OCI-M2 (cell line): ENCODE data around the gene ZNF571.

Experiments
- DNase-seq: peaks from one replicate; lab custom pipeline; 2025; ENCODE audit not compliant: unreplicated experiment; lab: John Stamatoyannopoulos, UW

ZNF571 gene

DNA sequence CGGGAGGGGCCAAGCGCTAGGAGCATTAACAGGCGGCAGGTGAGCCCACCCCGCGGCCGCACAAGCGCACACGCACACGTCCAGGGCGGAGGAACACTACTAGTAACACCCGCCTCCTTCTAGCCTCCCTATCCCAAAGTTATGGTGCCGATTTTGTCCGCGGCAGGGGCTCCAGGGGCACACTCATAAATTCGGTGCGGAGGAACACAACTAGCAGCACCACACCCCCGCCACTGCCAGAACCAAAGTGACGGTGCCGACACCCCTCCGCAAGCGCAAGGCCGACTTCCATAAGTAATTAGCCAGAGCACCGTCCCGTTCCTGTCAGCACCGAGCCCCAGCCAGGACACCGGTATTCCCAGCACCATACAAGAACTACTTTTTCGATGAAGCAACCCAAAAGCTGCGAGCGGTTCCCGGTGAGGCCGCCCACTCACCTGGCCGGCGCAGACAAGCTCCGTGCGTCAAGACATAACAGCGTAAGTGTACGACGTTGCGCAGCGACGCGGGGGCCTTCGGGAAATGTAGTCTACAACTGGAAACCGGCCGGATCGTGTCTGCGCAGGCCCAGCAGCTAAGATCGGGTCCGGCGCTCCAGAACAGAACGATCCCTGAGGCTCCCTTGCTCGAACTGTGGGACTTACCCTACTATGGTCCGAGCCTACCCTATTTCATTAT is at the start of gene ZNF571, which contains the start of gene ZNF540:
Gene ZNF571, minus strand, starts transcription at position 489 of the 678 bp plus-strand sequence. CDS start 8,116 bp downstream, outside the sequence.
Gene ZNF540, plus strand, starts transcription at position 573 of the 678 bp plus-strand sequence. CDS start 3,572 bp downstream, outside the sequence.
- DNase-seq, result peak; percentile 99

DNA sequence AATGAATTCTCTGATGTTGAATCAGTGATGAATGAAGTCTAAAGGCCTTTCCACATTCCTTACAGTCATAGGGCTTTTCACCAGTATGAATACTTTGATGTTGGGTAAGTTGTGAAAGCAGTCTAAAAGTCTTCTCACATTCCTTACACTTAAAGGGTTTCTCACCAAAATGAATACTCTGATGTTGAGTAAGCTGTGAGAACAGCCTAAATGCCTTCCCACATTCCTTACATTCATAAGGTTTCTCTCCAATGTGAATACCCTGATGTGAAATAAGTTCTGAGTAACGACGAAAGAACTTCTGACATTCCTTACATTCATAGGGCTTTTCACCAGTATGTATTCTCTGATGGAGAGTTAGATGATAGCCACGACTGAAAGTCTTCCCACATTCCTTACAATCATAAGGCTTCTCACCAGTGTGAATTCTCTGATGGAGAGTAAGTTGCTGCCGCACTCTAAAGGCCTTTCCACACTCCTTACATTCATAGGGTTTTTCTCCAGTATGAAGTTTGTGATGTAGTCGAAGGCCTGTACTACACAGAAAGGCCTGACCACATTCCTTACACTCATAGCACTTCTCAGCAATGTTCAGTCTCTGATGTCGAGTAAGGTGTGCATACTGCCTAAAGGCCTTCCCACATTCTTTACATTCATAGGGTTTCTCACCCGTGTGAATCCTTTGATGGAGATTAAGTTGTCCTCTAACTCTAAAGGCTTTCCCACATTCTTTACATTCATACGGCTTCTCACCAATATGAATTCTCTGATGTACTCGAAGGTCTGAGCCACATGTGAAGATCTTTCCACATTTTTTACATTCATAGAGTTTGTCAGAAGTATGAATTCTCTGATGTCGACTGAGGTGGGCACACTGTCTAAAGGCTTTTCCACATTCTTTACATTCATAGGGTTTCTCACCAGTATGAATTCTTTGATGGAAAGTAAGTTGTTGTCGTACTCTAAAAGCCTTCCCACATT is 40.8 kb upstream of the ZNF571 start:
- DNase-seq, result no peak

DNA sequence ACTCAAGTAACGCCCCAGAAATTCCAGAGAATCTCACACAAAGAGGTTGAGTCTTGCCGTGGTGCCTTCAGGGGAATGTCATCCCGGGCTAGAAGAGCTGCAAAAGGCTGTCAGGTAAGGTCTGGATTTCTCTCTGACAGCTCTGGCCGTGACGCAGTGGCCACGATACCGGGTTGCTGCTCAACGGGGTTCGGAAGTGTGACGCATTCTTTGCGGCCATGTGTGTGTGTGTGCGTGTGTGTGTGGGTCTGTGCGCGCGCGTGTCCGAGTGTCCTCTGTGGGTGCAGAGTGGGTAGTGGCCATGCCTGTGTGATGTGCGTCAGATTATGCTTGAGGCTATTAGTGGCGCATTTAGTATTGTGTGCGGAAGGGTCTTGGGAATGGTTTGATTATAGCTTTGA is 390 bp upstream of the ZNF571 start:
- DNase-seq, result no peak

DNA sequence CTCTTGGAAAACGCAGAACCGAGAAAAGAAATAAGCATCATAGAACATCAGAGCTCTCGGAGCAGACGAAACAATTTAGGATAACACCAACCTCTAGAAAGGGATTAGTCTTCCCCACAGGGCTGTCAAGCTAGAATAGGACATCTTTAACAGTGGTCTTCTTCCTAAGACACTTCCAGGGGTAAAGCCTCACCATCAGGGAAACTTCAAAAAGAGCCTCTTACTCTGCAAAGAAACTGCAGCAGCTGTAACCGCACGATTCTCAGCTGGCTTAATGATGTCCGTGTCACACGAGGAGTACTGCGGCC is 642 bp downstream of the ZNF571 start:
- DNase-seq, result peak; percentile 98

DNA sequence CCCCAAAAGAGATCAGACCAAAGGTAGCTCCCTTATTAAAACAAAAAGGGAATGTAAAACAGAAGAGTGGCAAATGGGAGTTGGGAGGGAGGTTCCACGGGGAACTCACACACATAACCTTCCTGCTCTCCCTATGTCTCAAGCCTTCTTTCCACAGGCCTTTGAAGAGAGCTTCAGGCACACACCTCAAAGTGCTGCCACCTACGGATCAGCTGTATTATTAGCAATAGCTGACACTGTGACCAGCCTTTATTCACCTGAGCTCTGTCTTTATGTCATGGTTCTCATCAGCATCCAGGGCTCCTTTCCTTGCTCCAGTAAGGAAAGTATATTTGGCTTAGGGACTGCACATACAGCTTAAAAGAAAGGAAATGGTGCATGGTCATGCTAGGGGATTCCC is 11.3 kb downstream of the ZNF571 start:
- DNase-seq, result no peak

DNA sequence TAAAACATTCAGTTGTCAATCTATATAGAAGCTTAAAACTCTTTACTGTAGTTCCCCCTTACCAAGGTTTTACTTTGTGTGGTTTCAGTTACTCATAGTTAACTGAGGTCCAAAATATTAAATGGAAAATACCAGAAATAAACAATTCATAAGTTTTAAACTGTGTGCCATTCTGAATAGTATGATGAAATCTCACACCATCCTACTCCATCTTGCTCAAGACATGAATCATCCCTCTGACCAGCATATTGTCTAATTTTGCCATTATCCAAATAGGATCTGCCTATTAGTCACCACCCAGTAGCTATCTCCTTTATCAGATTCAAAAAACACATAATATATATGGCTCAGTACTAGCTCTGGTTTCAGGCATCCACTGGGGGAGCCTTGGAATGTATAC is 22.4 kb downstream of the ZNF571 start:
- DNase-seq, result no peak

DNA sequence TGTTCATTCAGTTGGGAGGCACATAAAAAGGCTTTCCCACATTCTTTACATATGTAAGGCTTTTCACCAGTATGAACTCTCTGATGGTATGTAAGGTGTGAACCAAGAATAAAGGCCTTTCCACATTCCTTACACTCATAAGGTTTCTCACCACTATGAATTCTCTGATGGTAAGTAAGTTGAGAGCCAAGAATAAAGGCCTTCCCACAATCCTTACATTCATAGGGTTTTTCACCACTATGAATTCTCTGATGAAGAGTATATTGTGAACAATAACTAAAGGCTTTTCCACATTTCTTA is 29.3 kb downstream of the ZNF571 start:
- no peak for DNase-seq

DNA sequence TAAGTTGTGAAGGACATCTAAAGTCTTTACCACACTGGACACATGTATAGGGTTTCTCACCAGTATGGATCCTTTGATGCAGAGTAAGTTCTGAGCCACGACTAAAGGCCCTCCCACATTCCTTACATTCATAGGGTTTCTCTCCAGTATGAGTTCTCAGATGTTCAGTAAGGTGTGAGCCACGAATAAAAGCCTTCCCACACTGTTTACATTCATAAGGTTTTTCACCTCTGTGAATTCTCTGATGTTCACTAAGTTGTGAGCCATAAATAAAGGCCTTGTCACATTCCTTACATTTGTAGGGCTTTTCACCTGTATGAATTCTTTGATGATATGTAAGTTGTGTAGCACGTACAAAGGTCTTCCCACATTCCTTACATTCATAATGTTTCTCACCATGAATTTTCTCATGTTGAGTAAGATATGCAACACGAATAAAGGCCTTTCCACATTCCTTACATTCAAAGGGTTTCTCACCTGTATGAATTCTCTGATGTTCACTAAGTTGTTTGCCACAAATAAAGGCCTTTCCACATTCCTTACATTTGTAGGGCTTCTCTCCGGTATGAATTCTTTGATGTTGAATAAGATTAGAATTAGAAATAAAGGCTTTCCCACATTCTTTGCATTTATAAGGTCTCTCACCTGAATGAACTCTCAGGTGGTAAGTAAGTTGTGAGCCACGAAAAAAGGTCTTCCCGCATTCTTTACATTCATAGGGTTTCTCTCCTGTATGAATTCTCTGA is 29.8 kb downstream of the ZNF571 start:
- no peak for DNase-seq

DNA sequence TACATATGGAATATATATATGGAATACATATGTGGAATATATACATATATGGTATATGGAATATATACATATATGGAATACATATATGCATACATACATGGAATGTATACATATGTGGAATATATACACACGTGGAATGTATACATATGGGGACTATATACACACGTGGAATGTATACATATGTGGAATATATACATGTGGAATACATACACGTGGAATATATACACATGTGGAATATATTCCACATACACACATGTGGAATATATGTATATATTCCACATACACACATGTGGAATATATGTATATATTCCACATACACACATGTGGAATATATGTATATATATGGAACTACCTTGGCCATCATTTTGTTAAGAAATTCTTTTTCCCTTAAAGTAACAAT is 31.1 kb downstream of the ZNF571 start:
- DNase-seq, result no peak

DNA sequence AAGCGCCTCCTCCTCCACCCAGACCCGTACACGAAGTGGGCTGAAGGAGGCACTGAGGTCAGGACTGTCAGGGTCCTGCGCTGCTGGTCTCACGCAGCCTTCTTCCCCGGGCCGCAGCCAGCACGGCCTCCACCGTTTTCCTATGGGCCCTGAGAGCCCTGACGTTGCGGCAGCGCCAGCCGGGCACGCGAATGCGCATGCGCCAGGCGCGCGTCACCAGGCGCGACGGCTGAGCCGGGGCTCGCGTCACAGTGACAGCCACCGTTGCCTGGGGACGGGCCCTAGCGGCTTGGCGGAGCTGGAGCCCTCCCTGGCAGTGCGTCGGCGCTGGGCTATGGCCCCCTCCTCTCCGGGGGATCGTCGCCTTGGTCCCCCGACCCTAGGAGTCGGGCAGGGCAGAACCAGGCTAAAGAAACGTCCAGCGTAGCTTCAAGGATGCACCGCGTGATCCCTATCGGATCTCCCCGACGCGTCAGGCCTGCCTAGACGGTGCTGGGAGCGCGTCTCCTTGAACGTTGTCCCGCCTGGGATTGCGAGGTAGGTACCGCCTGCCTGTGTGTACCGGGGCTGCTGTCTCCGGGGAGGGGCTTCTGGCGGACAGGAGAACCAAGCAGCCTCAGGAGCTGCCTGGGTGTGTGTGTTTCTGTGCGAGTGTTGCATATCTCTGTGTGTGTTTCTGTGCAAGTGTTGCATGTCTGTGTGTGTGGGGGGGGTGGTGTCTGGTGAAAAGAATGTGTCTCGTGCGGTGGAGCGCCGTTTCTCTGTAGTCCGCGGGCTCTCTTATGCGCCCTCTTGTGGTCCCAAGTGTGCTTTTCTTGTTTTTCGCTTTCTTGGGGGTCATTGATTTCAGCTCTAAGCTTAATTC is 43.2 kb downstream of the ZNF571 start:
- DNase-seq, result peak; percentile 99

DNA sequence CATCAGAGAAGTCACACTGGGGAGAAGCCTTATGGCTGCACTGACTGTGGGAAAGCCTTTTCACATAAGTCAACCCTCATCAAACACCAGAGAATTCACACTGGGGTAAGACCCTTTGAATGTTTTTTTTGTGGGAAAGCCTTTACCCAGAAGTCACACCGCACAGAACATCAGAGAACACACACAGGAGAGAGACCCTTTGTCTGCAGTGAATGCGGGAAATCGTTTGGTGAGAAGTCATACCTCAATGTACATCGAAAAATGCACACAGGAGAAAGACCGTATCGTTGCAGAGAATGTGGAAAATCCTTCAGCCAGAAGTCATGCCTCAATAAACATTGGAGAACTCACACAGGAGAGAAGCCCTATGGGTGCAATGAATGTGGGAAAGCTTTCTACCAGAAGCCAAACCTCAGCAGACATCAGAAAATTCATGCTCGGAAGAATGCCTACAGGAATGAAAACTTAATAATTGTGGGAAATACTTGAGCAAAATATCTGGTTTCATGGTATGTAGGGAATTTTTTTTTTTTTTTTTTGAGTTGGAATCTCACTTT is 57.1 kb downstream of the ZNF571 start:
- DNase-seq, result no peak

DNA sequence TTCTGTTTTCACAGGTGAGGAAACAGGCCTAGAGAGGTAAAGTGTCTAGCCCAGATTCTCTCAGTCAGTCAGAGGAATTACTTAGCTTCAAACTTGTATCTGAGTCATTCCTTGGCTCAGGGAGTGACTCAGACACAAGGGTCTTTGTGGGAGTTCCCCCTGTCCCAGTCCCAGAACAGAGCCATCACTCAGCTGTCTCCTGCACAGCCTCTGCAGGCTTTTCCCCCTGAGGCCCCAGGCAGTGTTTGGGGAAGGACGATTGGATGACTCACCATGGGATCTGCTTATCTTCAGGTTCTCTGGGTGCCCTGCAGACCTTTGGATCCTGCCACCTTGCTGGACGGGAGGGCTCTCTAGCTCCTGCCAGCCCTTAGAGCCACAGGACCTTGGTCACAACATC is 74.7 kb downstream of the ZNF571 start:
- peak; percentile 59 for DNase-seq
